Fibroblast of villous mesenchyme (primary cell): ENCODE data around the gene ABCB6. TPM values are rescaled to one million over a fixed set of nuclear protein-coding genes. Genes with fewer than 3 reads are reported as not detected.
A peak's percentile ranks its signal among the peaks of the same experiment; 100 is the strongest.

Experiments
- DNase-seq: peaks from one replicate; pipeline ENCODE4 v3.0.0-alpha.2; 2010; ENCODE audit warnings: low read depth
- H3K4me3 ChIP-seq: 2 replicates; pipeline ENCODE4 v1.5.1; 2011; ENCODE audit warnings: low read depth, mild to moderate bottlenecking, low read length
- CTCF ChIP-seq: IDR thresholded peaks from 2 replicates; pipeline ENCODE4 v1.5.1; 2012; ENCODE audit warnings: low read depth, mild to moderate bottlenecking, low read length; ENCODE audit not compliant: insufficient read depth
- total RNA-seq: library from RNA; depleted of rRNA; stranded (reverse); fragments of >200 nt; gene quantifications from 2 replicates; pipeline ENCODE4 v1.2.3, GENCODE V29; 2012

ABCB6 gene
- total RNA-seq, 1 donor: 31.1 TPM

DNA sequence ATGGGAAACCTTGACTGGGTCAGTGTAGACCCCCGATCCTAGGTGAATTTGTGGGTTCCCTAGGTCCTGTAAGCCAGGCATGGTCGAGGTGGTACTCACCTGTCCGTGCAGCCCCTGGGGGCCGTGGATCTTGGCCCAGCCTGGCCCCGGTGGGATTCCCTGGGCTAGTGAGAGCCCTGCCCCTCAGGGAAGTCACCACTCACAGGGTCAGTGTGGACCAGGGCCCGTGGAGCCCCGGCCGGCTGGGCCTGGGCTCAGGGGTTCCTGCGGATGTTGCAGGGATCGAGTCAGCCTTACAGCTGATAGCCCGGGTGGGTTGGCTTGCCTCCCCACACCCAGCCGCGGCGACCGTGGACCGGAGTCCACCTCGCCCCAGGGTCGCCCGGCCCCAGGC, 10.2 kb upstream of the ABCB6 start:
- no peak for DNase-seq
- no peak for TF ChIP-seq CTCF
- H3K4me3 ChIP-seq: peak overlapping the region; percentile 76

DNA sequence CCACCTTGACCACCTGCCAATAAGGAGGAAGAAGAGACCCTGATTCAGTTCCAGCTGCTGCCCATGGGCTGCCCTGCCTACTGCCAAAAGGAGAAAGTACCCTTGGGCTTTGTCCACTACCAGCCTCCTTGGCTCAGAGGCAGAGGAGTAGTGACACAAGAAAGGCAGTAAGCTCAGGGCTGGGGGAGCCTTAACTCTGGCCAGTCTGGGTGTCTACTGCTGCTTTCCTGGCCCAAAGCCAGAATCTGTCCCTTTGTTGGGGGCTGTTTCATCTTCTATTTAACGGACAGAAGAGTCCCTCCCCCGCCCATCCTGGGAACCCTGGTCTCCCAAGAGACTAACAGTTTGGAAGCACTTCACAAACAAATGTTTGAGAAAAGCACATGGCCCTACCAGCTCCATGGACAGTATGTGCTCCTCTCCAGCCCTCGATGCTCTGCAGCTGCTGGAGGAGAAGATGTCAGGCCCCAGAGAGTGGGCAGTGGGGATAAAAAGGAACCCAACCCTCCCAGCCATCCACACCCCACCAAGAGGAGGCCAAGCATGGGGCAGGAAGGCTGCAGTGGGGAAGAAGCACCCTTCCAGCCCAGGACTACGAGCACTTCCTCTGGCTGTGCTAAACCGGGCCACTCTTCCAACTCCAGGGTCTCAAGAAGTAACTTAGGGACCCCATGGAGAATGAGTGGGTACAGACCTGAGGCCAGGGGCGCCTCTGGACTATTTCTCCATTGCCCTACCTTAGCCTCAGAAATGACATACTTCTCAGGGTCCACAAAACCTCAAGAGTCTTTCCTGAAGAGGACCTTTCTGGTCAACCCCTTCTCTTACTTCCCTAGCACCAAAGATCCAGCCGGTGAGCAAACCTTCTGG, 9.5 kb upstream of the ABCB6 start:
- peak; percentile 7 for DNase-seq
- peak overlapping the region; percentile 76 for H3K4me3 ChIP-seq
- TF ChIP-seq CTCF: no peak

- no peak overlapping the region for H3K4me3 ChIP-seq
- no peak for DNase-seq
- no peak for TF ChIP-seq CTCF
Observed at GRCh38 chr2:219225350-219225749, 6.6 kb upstream of the ABCB6 start.

DNA sequence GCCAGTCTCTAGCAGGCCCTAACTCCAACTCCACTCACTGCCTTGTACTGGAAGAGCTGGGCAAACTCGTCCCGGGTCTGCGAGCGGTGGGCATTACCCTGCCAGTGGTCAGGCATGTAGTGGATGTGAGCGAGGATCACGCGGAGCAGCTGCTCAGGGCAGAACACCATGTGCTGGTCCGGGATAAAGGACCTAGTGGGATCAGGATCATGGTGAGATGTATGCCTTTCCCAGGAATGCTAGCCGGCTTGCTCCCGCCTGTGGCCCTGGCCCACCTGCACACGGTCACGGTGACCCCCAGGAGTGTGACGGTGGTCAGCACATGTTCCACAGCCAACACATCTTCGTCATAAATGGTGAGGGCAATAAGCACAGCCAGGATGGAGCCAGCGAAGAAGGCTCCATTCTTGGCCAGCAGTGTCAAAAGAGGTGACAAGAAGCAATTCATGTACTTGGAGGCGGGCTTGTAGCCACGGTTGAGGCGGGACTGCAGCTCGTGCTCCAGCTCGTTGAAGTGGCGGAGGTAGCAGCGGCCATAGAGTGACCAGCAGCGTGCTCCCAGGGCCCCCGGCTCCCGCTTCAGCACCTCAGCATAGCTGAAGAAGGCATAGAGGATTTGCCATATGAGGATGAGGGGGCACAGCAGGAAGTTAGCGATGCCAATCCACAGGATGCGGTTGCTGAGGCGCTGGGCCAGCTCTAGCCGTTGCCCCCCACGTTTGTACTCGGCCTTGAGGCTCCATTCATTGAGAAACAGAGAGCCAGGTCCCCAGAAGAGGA, 5.3 kb upstream of the ABCB6 start:
- DNase-seq: no peak
- TF ChIP-seq CTCF: no peak
- H3K4me3 ChIP-seq: no peak overlapping the region

DNA sequence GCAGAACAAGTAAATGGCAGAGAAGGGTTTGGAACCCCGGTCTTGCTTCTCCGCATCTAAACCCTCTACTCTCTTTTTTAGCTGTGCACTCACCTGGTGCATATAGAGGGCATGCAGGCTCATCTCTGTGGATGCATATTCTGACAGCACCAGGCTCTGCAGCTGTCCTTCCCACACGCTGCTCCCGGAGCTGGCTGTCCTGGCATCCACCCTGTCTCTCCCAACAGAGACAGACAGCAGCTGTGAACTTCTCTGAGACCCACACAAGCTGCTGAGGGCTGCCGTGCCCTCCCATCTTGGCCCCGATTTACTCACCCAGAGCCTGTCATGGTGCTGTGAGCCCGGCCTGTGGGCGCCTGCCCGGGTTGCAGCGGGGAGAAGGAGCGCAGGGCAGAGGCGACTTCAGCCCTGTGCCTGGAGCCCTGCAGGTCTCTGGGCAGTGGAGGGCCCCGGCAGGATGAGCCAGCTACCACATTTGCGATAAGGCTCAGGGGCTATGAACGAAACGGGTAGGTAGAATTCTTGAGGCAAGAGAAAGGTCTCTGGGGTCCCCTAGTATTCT, 3.3 kb upstream of the ABCB6 start:
- H3K4me3 ChIP-seq: no peak overlapping the region
- TF ChIP-seq CTCF: no peak
- no peak for DNase-seq

DNA sequence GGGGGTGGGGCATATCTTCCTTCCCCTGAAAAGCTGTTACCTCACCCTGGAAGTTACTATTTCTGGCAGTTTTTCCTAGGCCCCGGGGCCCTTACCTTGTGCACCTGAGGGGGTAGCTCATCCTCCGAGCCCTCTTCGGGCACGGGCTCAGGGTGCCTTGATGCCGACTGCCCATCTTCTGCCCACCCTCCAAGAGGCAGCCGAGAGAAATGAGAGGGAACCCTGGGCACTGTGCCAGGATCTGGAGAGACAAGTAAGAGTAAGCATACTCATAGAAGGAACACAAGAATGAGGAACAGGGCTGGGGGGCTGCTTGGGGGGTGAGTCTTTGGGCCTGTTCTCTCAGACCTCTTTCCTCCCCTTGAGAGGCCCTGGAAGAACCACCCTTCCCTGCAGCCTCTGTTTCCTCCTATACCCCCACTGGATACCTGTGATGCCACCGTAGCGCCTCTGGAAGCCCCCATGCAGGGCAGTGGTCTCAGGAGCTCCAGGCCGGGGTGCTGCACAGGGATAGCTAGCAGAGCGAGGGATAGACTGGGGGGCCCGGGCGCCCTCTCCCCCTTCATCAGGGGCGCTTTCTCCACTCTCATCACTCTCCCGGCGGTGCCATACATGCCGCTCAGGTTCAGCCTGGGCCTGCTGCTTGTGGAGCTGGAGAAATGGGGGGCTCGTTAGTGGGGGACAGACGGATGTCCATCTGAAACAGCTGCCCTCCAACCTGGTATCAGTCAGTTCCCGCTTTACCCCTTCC, 2.1 kb upstream of the ABCB6 start:
- no peak for DNase-seq
- no peak for TF ChIP-seq CTCF
- no peak overlapping the region for H3K4me3 ChIP-seq
